ENCODE measurements around the gene UPK3B. TPM values are rescaled to one million over a fixed set of nuclear protein-coding genes. Genes with fewer than 3 reads are reported as not detected.
"Not testable (repeated sequence)": the region's sequence is repeated elsewhere in the genome, so short reads cannot be mapped to it uniquely, and the experiment has no call there.

Gene UPK3B
- total RNA-seq (23.6 TPM), polyA plus RNA-seq (11.8 TPM)

DNA sequence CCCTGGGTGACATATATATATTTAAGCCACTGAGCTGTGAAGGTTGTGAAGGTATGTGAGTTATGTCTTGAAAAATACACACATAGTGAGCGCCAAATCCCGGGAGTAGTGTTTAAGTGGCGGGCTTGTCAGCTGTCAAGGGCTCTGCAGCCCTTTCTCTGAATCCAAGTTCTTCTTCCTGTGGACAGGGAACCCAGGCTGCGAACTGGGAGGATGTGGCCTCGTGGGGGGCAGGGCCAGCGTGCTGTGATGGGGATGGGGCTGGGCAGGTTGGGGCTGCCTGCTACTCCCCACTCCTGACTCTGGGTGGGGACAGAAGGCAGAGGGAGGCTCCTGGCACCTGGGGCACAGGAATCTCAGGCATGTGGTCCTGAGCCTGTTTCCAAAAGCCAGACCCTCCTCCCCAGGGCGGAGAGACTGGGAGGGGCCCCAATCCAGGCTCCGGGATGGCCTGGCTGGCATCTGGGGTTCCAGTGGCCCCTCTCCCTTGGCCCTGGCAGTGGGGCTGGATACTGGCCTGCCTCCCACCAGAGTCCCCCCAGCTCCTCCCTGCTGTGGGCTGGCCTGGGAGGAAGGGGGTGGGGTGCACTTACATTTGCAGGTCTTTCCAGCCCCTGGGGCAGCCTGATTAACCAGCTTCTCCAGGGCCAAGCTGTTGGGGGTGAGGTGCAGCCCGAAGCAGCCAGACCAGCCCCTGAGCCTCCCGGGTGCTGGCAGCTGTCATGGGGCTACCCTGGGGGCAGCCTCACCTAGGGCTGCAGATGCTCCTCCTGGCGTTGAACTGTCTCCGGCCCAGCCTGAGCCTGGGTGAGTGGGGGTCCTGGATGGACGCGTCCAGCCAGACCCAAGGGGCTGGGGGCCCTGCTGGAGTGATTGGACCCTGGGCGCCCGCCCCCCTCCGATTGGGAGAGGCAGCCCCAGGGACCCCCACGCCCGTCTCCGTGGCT, at the start of gene UPK3B:
Gene UPK3B (plus strand): TSS at position 622 of the 947 bp plus-strand sequence. CDS start 101 bp downstream, at position 723.
- no peak within 1 kb of the TSS for H3K4me3 ChIP-seq (ENCODE audit: low read depth, low read length)
- H3K27ac ChIP-seq (ENCODE audit: low read depth) = peak within 1 kb of the TSS; percentile 33
- 44% methylated on average over 20 of the region's 20 CpGs for WGBS
- H3K4me1 ChIP-seq (ENCODE audit: insufficient read depth) = no peaks in the 10 kb centered on the region
- DNase-seq (ENCODE audit: extremely low spot score) = peak; percentile 26
- H3K36me3 ChIP-seq (ENCODE audit: insufficient read depth) = peaks cover 1% of the 10 kb centered on the region

DNA sequence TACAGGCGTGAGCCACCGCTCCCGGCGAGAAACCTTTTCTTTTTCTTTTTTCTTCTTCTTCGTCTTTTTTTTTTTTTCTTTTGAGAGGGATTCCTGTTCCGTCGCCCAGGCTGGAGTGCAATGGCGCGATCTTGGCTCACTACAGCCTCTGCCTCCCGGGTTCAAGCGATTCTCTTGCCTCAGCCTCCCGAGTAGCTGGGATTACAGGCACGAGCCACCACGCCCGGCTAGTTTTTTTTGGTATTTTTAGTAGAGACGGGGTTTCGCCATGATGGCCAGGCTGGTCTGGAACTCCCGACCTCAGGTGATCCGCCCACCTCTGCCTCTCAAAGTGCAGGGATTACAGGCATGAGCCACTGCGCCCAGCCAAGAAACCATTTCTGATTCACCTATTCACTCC, 49.6 kb upstream of the UPK3B start:
- WGBS = 92% methylated on average over 14 of the region's 20 CpGs
- H3K4me3 ChIP-seq (ENCODE audit: low read depth, low read length); H3K36me3 ChIP-seq (ENCODE audit: insufficient read depth); H3K4me1 ChIP-seq (ENCODE audit: insufficient read depth); H3K27ac ChIP-seq (ENCODE audit: low read depth); DNase-seq (ENCODE audit: extremely low spot score): not testable (repeated sequence)

DNA sequence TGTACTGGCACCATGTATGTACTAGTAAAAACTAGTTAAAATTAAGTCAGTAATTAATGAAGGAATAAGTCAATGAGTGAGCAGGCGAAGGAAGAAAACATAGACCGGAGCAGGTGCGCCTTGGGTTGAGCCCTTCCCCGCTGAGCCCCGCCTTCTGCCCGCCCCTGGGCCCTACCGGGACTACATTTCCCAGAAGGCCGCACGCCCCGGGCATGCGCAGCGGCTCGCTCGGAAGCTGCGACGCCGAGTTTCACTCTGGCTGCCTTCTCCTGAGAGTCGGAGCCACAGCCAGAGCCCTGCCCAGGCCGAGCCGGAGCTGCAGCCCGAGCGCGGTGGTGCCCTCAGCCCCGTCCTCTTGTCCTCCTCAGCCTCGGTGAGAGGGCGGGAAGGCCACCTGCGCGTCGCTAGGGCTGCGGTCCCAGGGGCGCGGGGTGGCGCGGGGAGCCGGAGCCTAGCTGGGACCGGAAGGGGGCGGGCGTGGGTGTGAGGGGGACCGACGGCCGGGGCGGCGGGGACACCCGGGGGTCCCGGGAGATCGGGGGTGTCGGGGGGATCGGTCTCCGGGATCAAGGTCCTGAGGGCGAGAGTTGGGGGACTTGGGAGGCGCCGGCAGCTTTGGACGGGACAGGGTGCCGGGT, 48.8 kb upstream of the UPK3B start, which contains the start of gene DTX2:
Gene DTX2 (plus strand): TSS at position 246 of the 638 bp plus-strand sequence. CDS start 18,801 bp downstream, outside the sequence.
- H3K36me3 ChIP-seq (ENCODE audit: insufficient read depth); DNase-seq (ENCODE audit: extremely low spot score); H3K4me1 ChIP-seq (ENCODE audit: insufficient read depth): not testable (repeated sequence)
- WGBS = 2% methylated on average over 19 of the region's 54 CpGs
- peak within 1 kb of the TSS; percentile 23 for H3K27ac ChIP-seq (ENCODE audit: low read depth)
- peak within 1 kb of the TSS; percentile 40 for H3K4me3 ChIP-seq (ENCODE audit: low read depth, low read length)

DNA sequence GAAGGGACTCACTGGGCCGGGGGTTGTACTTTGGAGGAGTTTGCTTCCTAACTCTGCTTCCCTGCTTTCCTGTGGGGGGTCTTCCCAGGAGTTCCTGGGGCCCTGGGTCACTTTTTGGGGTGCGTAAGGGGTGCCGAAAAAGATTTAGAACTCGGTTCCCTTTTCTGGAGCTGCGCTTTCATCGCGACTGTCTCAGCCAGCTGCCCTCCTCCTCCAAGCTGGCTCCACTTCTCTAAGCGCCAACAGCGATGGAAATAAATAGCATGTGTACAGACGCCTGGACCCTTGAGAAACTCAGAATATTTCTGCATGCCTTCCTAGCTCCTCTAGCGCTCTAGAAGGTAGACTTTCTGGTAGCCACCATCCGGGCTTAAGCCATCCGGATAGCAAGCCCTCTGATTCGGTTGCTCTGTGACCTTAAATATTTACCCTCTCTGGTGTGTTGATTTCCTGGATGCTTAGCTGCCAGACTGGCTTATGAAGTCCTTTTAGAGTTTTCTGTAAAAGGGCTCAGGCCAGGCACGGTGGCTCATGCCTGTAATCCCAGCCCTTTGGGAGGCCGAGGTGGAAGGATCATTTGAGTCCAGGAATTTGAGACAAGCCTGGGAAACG, 48.0 kb upstream of the UPK3B start:
- WGBS = no CpG with 5 or more reads among the region's 17 CpGs
- not testable (repeated sequence) for H3K4me3 ChIP-seq (ENCODE audit: low read depth, low read length); H3K36me3 ChIP-seq (ENCODE audit: insufficient read depth); H3K4me1 ChIP-seq (ENCODE audit: insufficient read depth); H3K27ac ChIP-seq (ENCODE audit: low read depth); DNase-seq (ENCODE audit: extremely low spot score)

DNA sequence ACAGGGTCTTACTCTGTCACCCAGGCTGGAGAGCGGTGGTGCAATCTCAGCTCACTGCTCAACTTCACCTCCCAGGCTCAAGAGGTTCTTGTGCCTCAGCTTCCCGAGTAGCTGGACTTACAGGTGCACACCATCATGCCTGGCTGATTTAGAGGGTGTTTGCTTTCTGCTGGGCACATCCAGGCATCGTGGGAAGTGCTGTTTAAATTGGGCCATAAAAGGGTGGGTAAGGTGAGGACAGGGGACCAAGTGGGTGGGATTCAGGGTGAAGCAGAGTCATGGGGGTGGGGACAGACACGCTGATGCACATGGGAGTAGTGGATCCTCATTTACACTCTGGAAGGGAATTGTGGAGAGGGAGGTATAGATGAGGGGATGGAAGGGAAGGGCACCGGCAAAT, 45.4 kb upstream of the UPK3B start:
- not testable (repeated sequence) for H3K36me3 ChIP-seq (ENCODE audit: insufficient read depth); DNase-seq (ENCODE audit: extremely low spot score); H3K27ac ChIP-seq (ENCODE audit: low read depth); H3K4me1 ChIP-seq (ENCODE audit: insufficient read depth); H3K4me3 ChIP-seq (ENCODE audit: low read depth, low read length)
- WGBS = 79% methylated on average over 4 of the region's 5 CpGs

DNA sequence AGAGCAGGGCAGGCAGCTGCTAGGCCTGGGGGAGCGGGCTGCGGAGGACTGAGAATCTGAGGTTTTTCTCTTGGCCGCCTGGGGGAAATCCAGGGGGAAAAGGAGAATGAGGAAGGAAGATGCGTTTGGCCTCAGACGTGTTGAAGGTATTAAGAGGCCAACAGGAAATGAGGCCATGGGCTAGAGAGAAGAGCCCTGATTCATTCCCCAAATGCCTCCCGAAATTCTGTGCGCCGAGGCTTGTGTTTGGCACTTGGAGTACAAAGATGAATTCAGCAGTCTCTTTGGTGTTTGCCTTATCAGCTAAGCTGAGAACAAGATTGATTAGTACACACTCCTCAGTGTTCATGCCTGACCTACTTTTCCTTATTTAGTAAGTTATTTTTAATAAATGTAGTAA, 44.4 kb upstream of the UPK3B start:
- WGBS = no CpG with 5 or more reads among the region's 8 CpGs
- not testable (repeated sequence) for H3K27ac ChIP-seq (ENCODE audit: low read depth); DNase-seq (ENCODE audit: extremely low spot score)

DNA sequence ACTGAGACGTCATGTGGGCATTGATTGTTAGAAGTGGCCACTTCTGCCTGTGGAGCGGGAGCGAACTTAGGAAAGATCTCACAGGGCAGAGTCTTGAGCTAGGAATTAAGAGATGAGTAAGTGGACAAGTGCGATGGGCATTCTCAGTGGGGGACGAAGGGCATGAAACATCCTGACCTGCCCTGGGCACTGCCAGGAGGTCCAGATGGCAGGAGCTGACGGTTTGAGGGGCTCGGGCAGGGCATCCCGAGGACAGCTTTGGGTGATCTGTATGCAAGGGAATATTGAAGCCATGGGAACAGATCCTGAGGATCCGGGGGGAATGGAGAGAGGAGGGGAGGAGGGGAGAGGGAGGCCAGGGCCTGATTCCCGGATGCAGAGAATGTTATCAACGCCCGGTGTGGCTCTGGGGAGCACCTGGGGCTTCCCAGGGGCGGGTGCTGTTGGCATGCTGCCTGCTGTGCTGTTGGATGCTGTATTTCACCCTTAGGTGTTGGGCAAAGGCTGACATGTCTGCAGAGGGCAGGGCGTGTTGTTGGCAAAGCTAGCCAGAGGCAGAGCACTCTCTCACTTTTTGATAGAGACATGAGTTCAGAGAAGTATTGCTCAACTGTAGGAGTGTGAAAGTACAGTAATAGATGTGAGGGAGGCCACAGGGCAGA, 42.5 kb upstream of the UPK3B start:
- not testable (repeated sequence) for DNase-seq (ENCODE audit: extremely low spot score); H3K4me1 ChIP-seq (ENCODE audit: insufficient read depth); H3K4me3 ChIP-seq (ENCODE audit: low read depth, low read length); H3K36me3 ChIP-seq (ENCODE audit: insufficient read depth); H3K27ac ChIP-seq (ENCODE audit: low read depth)
- 74% methylated on average over 10 of the region's 14 CpGs for WGBS

More for the DNA sequence above, 44.4 kb upstream of the UPK3B start:
- H3K36me3 ChIP-seq (ENCODE audit: insufficient read depth); H3K4me3 ChIP-seq (ENCODE audit: low read depth, low read length); H3K4me1 ChIP-seq (ENCODE audit: insufficient read depth): not testable (repeated sequence)

DNA sequence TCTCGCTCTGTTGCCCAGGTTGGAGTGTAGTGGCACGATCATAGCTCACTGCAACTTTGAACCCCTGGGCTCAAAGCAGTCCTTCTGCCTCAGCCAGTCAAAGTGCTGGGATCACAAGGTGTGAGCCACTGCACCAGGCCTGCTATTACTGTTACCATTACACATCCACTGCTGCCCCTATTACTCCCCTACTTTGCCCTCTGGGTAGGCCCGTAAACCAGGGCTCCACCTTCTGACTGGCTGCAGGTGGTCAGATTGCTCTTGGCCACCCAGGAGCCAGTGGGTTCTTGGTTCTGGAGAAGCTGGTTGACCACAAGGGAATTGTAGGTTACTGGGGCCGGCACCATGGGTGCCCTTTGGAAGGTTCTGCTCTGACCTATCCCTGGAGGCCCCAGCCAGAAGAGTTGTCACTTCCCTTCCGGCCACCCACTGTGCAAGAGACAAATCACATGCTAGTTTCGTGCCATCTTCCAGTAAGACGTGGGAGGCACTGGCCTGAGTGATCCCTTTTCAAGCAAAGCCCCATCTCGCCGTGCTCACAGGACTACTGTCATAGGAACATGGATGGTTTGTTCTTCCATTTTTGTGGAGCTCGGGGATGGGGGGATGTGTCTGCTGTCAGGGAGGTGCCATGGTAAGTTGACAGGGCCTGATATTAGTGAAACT, 38.7 kb upstream of the UPK3B start:
- not testable (repeated sequence) for H3K36me3 ChIP-seq (ENCODE audit: insufficient read depth); H3K4me1 ChIP-seq (ENCODE audit: insufficient read depth); H3K4me3 ChIP-seq (ENCODE audit: low read depth, low read length); DNase-seq (ENCODE audit: extremely low spot score); H3K27ac ChIP-seq (ENCODE audit: low read depth)
- 88% methylated on average over 9 of the region's 10 CpGs for WGBS

DNA sequence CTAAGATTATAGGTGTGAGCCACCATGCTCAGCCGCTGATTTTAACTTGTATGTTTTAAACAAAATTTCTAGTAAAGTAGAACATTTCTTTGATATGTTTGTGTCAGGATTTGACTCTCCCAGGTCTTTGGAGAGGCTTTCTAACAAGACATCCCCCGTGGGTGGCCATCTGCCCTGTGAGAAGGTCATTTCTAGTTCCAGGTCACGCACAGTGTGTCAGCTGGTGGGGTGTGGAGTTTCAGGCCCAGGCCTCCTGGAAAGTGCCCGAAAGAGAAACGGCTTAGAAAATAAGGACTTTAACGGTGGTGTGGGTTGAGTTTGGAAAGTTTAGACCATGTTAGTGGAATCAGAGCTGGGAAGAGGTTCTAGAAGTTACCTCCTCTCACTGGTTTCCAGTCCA, 37.3 kb upstream of the UPK3B start:
- H3K36me3 ChIP-seq (ENCODE audit: insufficient read depth); H3K4me3 ChIP-seq (ENCODE audit: low read depth, low read length); H3K4me1 ChIP-seq (ENCODE audit: insufficient read depth); DNase-seq (ENCODE audit: extremely low spot score); H3K27ac ChIP-seq (ENCODE audit: low read depth): not testable (repeated sequence)
- 97% methylated on average over 2 of the region's 6 CpGs for WGBS

DNA sequence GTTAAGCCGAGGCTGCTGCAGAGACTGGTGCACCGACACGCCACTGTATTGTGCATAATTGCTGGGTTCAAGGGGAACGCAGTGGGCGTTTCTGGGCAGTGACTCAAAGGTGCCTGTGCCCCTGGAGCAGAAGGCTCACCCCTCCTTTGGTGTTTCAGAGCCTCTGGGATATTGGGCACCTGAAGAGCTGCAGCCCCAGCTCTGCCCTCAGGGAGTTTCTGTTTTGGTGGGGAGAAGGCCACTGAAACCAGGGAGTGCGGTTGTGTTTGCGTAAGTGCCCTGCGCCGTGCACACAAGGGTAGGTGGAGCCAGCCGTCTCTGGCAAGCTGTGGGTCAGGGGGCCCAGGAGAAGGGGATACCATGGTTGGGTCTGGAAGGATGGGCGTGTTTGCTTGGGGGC, 34.1 kb upstream of the UPK3B start:
- H3K36me3 ChIP-seq (ENCODE audit: insufficient read depth); H3K27ac ChIP-seq (ENCODE audit: low read depth); DNase-seq (ENCODE audit: extremely low spot score); H3K4me1 ChIP-seq (ENCODE audit: insufficient read depth); H3K4me3 ChIP-seq (ENCODE audit: low read depth, low read length): not testable (repeated sequence)
- 96% methylated on average over 6 of the region's 11 CpGs for WGBS

DNA sequence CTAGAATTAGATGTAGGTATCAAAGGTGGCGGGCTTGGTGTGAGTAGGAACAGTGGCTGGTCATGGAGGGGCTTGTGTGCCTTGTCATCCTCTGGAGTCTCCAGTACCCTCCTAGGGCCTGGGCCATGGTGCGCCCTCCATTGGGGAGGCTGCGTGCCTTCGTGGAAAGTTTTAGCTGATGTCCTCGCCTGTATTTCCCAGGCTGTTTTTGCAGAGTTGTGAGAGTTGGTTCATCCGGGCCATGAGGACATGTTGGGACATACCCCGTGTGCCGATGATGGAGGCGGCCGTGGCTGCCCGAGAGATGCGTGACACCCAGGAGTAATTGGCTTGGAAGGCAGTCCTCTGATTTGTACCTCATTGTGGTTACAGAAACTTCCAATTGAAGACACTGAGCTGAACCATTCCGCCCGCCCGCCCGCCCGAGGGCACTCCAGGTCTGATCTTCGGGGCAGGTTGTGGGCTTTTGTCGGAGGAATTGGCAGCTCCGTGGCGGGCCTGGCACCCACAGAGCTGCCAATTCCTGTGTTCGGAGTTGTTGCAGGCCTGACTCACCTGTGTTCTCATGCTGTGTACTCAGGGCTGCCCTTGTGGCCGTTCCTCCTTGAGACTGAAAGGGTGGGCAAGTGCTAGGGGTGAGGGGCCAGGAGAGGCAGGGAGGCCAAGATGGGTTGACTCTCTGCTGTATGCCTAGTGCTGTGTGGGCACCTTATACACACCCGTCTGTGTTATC, 33.4 kb upstream of the UPK3B start:
- DNase-seq (ENCODE audit: extremely low spot score); H3K4me3 ChIP-seq (ENCODE audit: low read depth, low read length); H3K36me3 ChIP-seq (ENCODE audit: insufficient read depth); H3K4me1 ChIP-seq (ENCODE audit: insufficient read depth); H3K27ac ChIP-seq (ENCODE audit: low read depth): not testable (repeated sequence)
- 93% methylated on average over 23 of the region's 24 CpGs for WGBS

DNA sequence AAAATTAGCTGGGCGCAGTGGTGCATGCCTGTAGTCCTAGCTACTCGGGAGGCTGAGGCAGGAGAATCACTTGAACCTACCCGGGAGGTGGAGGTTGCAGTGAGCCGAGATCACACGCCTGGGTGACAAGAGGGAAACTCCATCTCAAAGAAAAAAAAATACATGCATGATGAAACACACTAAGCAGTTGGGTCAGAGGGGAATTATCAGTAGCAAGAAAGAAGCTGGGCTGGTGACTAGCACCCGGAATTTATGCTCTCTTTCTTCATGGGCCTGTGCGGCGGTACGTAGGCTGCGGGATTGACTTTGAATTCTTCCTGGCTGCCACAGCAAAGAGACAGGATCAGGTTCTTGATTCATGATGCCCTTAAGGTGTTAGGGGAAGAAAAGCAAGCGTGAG, 30.7 kb upstream of the UPK3B start:
- not testable (repeated sequence) for H3K4me1 ChIP-seq (ENCODE audit: insufficient read depth); H3K27ac ChIP-seq (ENCODE audit: low read depth); H3K36me3 ChIP-seq (ENCODE audit: insufficient read depth); DNase-seq (ENCODE audit: extremely low spot score); H3K4me3 ChIP-seq (ENCODE audit: low read depth, low read length)
- WGBS = 93% methylated on average over 11 of the region's 11 CpGs

Measured in urinary bladder (tissue), 4 donors.